OCI-LY1 (cell line): ENCODE measurements around the gene NDUFAF8.

Experiments used
- CTCF ChIP-seq: fragments of 200-600 bp; sonication (generic), shearing (Covaris generic); IDR thresholded peaks from 2 replicates; pipeline ENCODE4 v1.5.1; 2017; ENCODE audit warnings: mild to moderate bottlenecking, antibody characterized with exemption, low read length, moderate library complexity, mixed read lengths
- EZH2 ChIP-seq: fragments of 200-600 bp; sonication (generic), shearing (Covaris generic); IDR thresholded peaks from 2 replicates; pipeline ENCODE4 v1.8.0; 2017; ENCODE audit warnings: borderline replicate concordance, mixed run types, mild to moderate bottlenecking, antibody characterized with exemption, low read length, moderate library complexity, mixed read lengths

GRCh38 chr17:81249223-81250040 is 10.3 kb downstream of the NDUFAF8 start:
- TF ChIP-seq EZH2 = no peak
- TF ChIP-seq CTCF = no peak
